Measurements from ENCODE around the gene DNASE1.

GRCh38 chr16:3618769-3619141, 35.7 kb upstream of the DNASE1 start:
- TF ChIP-seq, protein P1, sequence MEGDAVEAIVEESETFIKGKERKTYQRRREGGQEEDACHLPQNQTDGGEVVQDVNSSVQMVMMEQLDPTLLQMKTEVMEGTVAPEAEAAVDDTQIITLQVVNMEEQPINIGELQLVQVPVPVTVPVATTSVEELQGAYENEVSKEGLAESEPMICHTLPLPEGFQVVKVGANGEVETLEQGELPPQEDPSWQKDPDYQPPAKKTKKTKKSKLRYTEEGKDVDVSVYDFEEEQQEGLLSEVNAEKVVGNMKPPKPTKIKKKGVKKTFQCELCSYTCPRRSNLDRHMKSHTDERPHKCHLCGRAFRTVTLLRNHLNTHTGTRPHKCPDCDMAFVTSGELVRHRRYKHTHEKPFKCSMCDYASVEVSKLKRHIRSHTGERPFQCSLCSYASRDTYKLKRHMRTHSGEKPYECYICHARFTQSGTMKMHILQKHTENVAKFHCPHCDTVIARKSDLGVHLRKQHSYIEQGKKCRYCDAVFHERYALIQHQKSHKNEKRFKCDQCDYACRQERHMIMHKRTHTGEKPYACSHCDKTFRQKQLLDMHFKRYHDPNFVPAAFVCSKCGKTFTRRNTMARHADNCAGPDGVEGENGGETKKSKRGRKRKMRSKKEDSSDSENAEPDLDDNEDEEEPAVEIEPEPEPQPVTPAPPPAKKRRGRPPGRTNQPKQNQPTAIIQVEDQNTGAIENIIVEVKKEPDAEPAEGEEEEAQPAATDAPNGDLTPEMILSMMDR (IDR thresholded peaks at IDR 0.05) = no peak
- no peak for TF ChIP-seq EZH2phosphoT487 (IDR thresholded peaks at IDR 0.05)

Measured in neural progenitor cell (in vitro differentiated cells).